Stimulated activated CD4-positive, alpha-beta T cell treated with anti-CD3 and anti-CD28 coated beads, Interleukin-1b, Interleukin-23, amount 100 ng/mL, for 4 hours (primary cell): Measurements from ENCODE around the gene GP1BB.
"Not testable (repeated sequence)": the region's sequence is repeated elsewhere in the genome, so short reads cannot be mapped to it uniquely, and the experiment has no call there.

Experiments
- DNase-seq, 2 donors: peaks; one replicate each; pipeline ENCODE4 v3.0.0-alpha.2; 2020; ENCODE audit warnings: low read depth in 2 of 2

GP1BB gene

DNA sequence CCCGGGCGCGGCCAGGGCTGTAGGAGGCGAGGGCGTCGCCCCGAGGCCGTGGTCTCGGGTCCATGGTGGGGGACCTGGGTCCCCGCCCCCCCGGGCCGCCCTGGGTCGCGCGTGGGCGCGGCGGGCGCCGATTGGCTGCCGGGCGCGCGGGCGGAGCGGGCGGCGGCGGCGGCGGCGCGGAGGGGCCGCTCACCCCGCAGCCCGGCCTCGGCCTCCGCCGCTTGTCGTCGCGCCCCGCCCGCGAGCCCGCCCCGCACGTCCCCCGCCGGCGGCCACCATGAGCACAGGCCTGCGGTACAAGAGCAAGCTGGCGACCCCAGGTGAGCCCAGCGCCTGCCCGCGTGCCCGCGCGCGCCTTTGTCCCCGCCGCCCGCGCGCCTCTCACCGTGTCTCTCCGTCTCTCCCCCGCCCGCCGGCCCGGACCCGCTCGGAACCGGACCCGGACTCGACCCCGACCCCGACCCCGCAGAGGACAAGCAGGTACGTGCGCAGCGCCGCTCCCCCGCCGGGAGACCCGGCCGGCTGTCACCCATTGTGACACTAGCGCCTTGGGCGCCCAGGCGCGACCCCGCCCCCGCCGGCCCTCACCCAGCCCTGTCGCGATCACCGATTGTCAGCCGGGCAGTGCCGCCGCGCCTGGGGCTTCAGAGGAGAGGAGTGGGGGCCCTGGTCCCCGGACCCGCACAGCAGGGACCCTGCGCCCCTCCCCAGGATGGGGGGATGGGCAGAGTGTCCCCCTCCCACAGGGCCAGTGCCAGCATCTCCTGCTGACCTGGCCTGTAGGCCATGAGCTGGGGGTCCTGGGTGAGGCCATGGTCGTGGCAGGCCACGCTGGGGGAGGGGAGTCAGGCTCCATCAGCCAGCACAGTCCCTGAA is 8.8 kb upstream of the GP1BB start, which contains the start of gene SEPTIN5:
SEPTIN5 (plus strand) TSS at position 192 of the 876 bp plus-strand sequence; CDS start at position 278, 86 bp downstream.
- DNase-seq = no peak

DNA sequence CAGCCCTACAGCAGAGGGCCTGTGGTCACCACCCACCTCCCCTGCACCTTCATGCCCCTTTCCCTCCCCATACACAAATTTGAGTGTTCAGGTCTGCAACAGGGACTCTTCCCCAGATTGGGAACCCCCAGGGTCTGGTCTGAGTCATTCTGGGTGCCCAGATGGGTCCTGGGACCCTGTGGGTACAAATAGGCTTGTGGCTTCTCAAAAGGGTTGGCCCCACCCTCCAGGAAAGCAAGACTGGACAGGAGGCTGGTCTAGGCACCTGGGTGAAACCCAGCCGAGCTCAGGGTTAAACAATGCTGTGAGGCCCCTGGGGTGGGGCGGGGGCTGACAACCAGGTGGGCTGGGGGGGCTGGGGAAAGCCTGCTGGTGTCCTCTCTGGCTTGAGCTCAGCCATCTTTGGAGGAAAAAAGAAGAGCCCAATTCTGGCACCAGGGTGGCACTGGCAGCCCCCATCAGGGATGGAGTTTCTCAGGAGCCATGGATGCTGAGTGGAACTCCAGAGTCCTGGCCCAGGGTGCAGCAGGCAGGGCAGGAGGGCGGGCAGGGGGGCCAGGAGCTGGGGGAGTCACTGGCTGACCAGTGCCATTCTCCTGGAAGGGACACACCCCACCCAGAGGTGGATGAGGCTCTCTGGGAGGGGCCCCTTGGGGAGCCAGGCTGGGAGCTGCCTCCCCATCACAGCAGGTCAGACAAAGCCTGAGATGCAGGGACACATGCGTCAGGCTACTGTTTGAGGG is 8.0 kb upstream of the GP1BB start:
- no peak for DNase-seq

- DNase-seq = no peak
Observed at GRCh38 chr22:19716041-19716828, 7.1 kb upstream of the GP1BB start.

GRCh38 chr22:19716829-19717105 is 6.6 kb upstream of the GP1BB start:
- DNase-seq = no peak

GRCh38 chr22:19717181-19717580 is 6.2 kb upstream of the GP1BB start:
- no peak for DNase-seq

DNA sequence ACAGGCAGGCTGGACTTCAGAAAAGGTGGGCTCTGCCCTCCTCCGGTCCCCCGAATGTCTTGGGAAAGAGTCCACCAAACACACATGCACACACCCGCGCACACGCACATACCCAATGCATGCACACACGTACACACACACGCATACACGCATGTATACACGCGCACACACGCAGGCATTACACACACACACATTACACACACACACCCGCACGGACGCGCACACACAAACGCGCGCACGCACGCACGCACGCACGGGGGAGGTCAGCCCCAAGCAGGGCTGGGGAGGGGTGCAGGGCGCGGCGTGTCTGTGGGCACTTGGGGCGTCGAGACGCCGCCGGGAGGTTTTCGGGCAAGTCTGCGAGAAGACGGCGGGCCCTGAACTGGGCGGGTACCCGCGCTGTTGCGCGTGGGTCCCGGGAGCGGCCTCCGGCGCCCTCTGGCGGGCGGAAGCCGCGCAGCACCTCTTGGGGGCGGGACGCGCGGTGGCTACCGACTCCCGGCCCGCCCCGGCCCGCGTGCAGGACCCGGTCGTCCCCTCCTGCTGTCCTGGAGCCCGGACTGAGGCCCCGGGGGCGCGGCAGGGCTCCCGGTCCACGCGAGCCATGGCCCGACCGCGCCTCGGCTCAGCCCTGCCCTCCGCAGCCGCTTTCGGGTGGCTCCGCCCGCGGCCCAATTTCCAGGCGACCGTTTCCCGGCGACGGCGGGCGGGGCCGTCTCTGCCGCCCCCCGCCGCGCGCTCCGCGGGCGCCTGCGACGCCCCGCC is 5.5 kb upstream of the GP1BB start:
- peak; percentile 76 for DNase-seq

DNA sequence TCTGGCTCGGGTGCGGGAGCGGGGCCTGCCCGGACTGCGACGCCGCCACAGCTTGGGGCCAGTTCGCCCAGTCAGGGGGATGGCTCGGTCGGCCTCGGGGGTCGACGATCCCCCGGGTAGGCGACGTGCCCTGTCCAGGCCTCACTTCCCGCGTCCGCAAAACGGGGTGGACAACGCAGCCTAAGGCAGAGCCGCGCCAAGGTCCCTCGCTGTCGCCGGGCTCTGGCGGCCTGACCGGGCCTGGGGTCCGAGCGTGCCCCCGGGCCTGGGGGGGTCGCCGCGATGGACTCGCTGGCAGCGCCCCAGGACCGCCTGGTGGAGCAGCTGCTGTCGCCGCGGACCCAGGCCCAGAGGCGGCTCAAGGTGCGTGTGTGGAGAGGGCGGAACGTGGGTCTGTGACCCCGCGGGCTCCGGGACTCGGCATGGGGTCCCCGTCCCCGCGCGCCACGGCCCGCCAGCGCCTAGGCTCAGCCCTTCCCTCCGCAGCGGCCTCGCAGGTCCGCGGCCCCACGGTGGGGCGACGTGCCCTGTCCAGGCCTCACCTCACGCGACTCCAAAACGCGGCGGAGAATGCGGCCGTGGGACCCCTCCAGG is 4.8 kb upstream of the GP1BB start:
- no peak for DNase-seq

GRCh38 chr22:19719050-19719482 is 4.3 kb upstream of the GP1BB start:
- DNase-seq = peak in 1 of 2 donors; percentile 54

- no peak for DNase-seq
Observed at GRCh38 chr22:19719488-19720021, 3.8 kb upstream of the GP1BB start.

GRCh38 chr22:19720150-19720827 is 3.0 kb upstream of the GP1BB start:
- no peak for DNase-seq

GRCh38 chr22:19720999-19721329 is 2.4 kb upstream of the GP1BB start:
- DNase-seq = no peak

DNA sequence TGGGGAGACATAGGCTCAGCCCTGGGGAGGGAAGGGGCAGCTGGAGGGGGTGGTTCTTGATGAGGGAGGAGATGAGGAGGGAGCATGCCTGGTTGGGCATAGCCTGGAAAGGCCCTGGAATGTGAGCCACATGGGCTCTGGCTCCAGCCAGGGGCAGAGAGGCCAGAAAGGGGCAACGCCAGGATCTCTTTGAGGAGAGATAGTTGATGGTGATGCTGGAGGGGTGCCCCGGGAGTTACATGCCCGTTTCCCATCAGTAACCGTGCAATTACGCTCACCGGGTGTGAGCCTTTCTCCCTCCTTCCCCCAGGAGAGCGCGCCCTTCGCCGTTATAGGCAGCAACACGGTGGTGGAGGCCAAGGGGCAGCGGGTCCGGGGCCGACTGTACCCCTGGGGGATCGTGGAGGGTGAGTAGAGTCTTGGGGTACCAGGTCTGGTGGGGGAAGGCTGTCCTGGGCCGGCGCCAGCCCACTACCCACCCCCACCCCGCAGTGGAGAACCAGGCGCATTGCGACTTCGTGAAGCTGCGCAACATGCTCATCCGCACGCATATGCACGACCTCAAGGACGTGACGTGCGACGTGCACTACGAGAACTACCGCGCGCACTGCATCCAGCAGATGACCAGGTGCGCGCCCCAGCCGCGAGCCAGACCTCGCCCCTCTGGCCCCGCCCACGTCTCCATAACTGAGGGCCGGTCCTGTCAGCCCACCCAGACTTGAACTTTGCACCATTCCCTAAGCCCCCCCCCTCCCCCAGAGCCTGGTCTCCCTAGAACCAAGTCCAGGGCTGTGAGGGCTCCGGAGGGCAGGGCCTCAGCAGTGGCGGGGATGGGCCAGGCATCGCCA is 1.8 kb upstream of the GP1BB start:
- DNase-seq = no peak

DNA sequence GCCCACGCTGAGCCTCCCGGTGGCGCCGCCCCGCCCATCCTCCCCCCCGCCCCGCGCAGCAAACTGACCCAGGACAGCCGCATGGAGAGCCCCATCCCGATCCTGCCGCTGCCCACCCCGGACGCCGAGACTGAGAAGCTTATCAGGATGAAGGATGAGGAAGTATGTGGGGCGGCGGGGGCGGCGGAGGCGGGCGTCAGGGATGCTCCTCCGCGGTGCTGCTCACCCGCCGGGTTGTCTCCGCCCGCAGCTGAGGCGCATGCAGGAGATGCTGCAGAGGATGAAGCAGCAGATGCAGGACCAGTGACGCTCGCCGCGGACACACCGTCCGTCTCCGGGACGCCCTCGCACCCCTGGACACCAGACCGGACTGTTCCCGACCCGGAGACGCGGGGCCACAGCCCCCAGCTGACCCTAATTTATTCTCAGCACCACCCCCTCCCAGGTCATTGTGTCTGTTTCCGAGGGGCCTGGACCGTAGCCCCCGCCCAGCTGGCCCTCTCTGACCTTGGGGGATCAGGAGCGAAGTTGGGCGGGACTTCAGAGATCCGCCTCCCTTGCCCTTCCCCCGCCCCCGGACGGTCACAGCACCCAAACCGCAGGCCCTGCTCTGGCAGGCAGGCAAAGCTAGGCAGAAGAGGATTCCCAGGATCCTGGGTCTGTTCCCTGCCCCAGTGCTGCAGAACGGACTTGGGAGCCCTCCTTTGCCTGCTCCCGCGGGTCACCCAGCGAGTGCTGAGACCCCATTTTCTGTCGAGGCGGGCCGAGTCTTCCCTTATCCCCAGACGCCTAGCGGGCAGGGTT is 959 bp upstream of the GP1BB start:
- DNase-seq = no peak

DNA sequence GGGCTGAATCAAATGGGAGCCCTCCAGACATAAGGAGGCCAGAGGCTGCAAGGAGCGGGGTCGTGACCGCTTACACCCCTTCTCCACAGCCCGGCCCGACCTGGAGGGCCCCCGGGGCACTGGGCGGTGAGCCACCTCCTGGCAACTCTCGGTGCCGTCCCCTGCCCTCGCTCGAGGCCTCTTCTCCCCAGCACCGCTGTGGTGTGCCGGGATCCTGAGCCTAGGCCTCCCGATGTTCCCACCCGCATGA is 432 bp upstream of the GP1BB start:
- no peak for DNase-seq

DNA sequence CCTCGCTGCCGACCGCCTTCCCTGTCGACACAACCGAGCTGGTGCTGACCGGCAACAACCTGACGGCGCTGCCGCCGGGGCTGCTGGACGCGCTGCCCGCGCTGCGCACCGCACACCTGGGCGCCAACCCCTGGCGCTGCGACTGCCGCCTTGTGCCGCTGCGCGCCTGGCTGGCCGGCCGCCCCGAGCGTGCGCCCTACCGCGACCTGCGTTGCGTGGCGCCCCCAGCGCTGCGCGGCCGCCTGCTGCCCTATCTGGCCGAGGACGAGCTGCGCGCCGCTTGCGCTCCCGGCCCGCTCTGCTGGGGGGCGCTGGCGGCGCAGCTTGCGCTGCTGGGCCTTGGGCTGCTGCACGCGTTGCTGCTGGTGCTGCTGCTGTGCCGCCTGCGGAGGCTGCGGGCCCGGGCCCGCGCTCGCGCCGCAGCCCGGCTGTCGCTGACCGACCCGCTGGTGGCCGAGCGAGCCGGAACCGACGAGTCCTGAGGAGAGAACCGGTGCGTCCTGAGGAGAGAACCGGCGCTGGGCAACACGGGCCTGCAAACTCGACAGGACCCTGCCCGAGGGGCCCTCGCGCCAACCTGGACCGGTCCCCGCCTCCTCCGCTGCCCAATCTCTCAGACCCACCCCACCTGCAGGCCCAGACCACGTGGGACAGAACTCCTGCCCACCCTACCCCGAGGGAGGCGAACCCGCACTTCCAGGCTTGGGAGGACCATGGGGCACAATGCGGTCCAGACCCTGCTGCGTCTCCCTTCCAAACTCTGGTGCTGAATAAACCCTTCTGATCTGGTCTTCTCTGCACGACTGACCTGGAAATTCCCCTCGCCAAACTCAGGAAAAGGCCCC is 866 bp downstream of the GP1BB start:
- DNase-seq = peak in 1 of 2 donors; percentile 27

GRCh38 chr22:19724927-19725661 is 1.8 kb downstream of the GP1BB start:
- DNase-seq = no peak

DNA sequence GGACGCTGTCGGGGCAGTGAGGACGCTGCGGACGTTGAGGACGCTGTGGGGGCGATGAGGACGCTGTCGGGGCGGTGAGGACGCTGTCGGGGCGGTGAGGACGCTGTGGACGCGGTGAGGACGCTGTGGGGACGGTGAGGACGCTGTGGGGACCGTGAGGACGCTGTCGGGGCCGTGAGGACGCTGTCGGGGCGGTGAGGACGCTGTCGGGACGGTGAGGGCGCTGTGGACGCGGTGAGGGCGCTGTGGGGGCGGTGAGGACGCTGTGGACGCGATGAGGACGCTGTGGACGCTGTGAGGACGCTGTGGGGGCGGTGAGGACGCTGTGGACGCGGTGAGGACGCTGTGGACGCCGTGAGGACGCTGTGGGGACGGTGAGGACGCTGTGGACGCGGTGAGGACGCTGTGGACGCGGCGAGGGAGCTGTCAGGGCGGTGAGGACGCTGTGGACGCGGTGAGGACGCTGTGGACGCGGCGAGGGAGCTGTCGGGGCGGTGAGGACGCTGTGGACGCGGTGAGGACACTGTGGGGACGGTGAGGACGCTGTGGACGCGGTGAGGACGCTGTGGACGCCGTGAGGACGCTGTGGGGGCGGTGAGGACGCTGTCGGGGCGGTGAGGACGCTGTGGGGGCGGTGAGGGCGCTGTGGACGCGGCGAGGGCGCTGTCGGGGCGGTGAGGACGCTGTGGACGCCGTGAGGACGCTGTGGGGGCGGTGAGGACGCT is 2.9 kb downstream of the GP1BB start:
- not testable (repeated sequence) for DNase-seq
